GM23338 (cell line): ENCODE data around the gene KCNH6. TPM values are rescaled to one million over a fixed set of nuclear protein-coding genes. Genes with fewer than 3 reads are reported as not detected.

Experiments
- ATAC-seq: fragments of 200-7000 bp; cut with Tn5 transposase; 3 replicates; pipeline ENCODE4 v1.9.1; 2020
- DNase-seq: peaks from one replicate; pipeline ENCODE4 v3.0.0-alpha.2; 2015; ENCODE audit warnings: low spot score
- H2AFZ ChIP-seq: fragments of 200-600 bp; sonication (generic); 2 replicates; pipeline ENCODE4 v1.8.0; 2016; ENCODE audit warnings: antibody characterized with exemption, mild to moderate bottlenecking, moderate library complexity
- H3F3A ChIP-seq: fragments of 200-600 bp; sonication (generic); replicated peaks from 2 replicates; pipeline ENCODE4 v1.8.0; 2017; ENCODE audit warnings: antibody characterized with exemption, mixed run types, low read depth
- H3K27ac ChIP-seq: fragments of 200-600 bp; sonication (generic); 2 replicates; pipeline ENCODE4 v1.6.1; 2016; ENCODE audit warnings: low read depth
- H3K27me3 ChIP-seq: fragments of 200-600 bp; sonication (generic); 2 replicates; pipeline ENCODE4 v1.8.0; 2016; ENCODE audit warnings: mild to moderate bottlenecking, mixed run types, moderate library complexity; ENCODE audit not compliant: insufficient read depth
- H3K36me3 ChIP-seq: fragments of 200-600 bp; sonication (generic); 2 replicates; pipeline ENCODE4 v1.8.0; 2016; ENCODE audit warnings: mild to moderate bottlenecking; ENCODE audit not compliant: insufficient read depth
- H3K4me1 ChIP-seq: fragments of 200-600 bp; sonication (generic); 2 replicates; pipeline ENCODE4 v1.8.0; 2016; ENCODE audit warnings: mild to moderate bottlenecking, moderate library complexity; ENCODE audit not compliant: insufficient read depth
- H3K4me2 ChIP-seq: fragments of 200-600 bp; sonication (generic); 2 replicates; pipeline ENCODE4 v1.7.1; 2017; ENCODE audit warnings: mixed run types
- H3K4me3 ChIP-seq: fragments of 200-600 bp; sonication (generic); 2 replicates; pipeline ENCODE4 v1.6.1; 2016; ENCODE audit warnings: mixed run types
- H3K79me2 ChIP-seq: fragments of 200-600 bp; sonication (generic); replicated peaks from 2 replicates; pipeline ENCODE4 v1.8.0; 2017; ENCODE audit warnings: mild to moderate bottlenecking; ENCODE audit not compliant: insufficient read depth
- H3K9me2 ChIP-seq: fragments of 200-600 bp; sonication (generic); 2 replicates; pipeline ENCODE4 v1.8.0; 2017; ENCODE audit not compliant: insufficient read depth
- H4K20me1 ChIP-seq: fragments of 200-600 bp; sonication (generic); replicated peaks from 2 replicates; pipeline ENCODE4 v1.8.0; 2017; ENCODE audit warnings: mild to moderate bottlenecking; ENCODE audit not compliant: insufficient read depth
- H3K27ac Mint-ChIP-seq: 2 replicates; pipeline ENCODE4 v1.8.0; 2020; ENCODE audit warnings: inconsistent platforms, mild to moderate bottlenecking, moderate library complexity, mixed read lengths
- H3K27me3 Mint-ChIP-seq: 3 replicates; pipeline ENCODE4 v1.8.0; 2022; ENCODE audit warnings: low read depth, mild to moderate bottlenecking, moderate library complexity, mixed read lengths, inconsistent platforms; ENCODE audit not compliant: insufficient read depth, poor library complexity
- H3K36me3 Mint-ChIP-seq: 3 replicates; pipeline ENCODE4 v1.8.0; 2021; ENCODE audit warnings: low read depth, mild to moderate bottlenecking, inconsistent platforms, moderate library complexity, mixed read lengths
- H3K4me1 Mint-ChIP-seq: 3 replicates; pipeline ENCODE4 v1.8.0; 2020; ENCODE audit warnings: mild to moderate bottlenecking, inconsistent platforms, mixed read lengths
- H3K4me3 Mint-ChIP-seq: 3 replicates; pipeline ENCODE4 v1.8.0; 2021; ENCODE audit warnings: moderate library complexity, mild to moderate bottlenecking, inconsistent platforms, mixed read lengths
- H3K9me3 Mint-ChIP-seq: 3 replicates; pipeline ENCODE4 v1.8.0; 2020; ENCODE audit warnings: moderate library complexity, mild to moderate bottlenecking, inconsistent platforms, mixed read lengths
- CREB1 ChIP-seq: fragments of 250-450 bp; sonication (Bioruptor Pico); IDR thresholded peaks from 2 replicates; pipeline ENCODE4 v1.5.0; 2020; ENCODE audit warnings: low read depth, mild to moderate bottlenecking, moderate library complexity
- CTCF ChIP-seq, 2 experiments: fragments of 200-600 bp in 1 of 2; sonication (generic) in 1 of 2; conservative IDR thresholded peaks; 2 replicates each; pipeline versions ENCODE4 v1.5.1 to v1.6.1; 2016 to 2017; ENCODE audit warnings: antibody characterized with exemption in 2 of 2, low read depth in 2 of 2, mild to moderate bottlenecking in 2 of 2, moderate library complexity in 1 of 2
- ETS1 ChIP-seq: IDR thresholded peaks from 2 replicates; pipeline ENCODE4 v1.6.1; 2016; ENCODE audit warnings: antibody characterized with exemption
- EZH2 ChIP-seq: fragments of 200-600 bp; sonication (generic); IDR thresholded peaks from one replicate; pipeline ENCODE4 v1.8.0; 2017; ENCODE audit warnings: antibody characterized with exemption, mild to moderate bottlenecking, low read depth; ENCODE audit not compliant: unreplicated experiment
- EZH2phosphoT487 ChIP-seq: fragments of 200-600 bp; sonication (generic); IDR thresholded peaks from one replicate; pipeline ENCODE4 v1.8.1; 2018; ENCODE audit warnings: antibody characterized with exemption; ENCODE audit not compliant: unreplicated experiment
- JUNB ChIP-seq: IDR thresholded peaks from one replicate; pipeline ENCODE4 v1.6.1; 2016; ENCODE audit warnings: antibody characterized with exemption; ENCODE audit not compliant: unreplicated experiment
- NANOG ChIP-seq: IDR thresholded peaks from 2 replicates; pipeline ENCODE4 v1.6.1; 2016; ENCODE audit warnings: antibody characterized with exemption, borderline replicate concordance
- POLR2AphosphoS5 ChIP-seq: IDR thresholded peaks from 2 replicates; pipeline ENCODE4 v1.6.1; 2016; ENCODE audit warnings: antibody characterized with exemption, low read depth
- REST ChIP-seq: IDR thresholded peaks from one replicate; pipeline ENCODE4 v1.6.1; 2018; ENCODE audit warnings: antibody characterized with exemption; ENCODE audit not compliant: unreplicated experiment
- STAT1 ChIP-seq: IDR thresholded peaks from one replicate; pipeline ENCODE4 v1.6.1; 2016; ENCODE audit warnings: antibody characterized with exemption; ENCODE audit not compliant: unreplicated experiment
- ZNF114 ChIP-seq: fragments of 250-450 bp; sonication (Bioruptor Pico); IDR thresholded peaks from 2 replicates; pipeline ENCODE4 v1.5.0; 2020; ENCODE audit warnings: mild to moderate bottlenecking, moderate library complexity
- ZNF331 ChIP-seq: fragments of 250-450 bp; sonication (Bioruptor Pico); IDR thresholded peaks from 2 replicates; pipeline ENCODE4 v1.5.0; 2020; ENCODE audit warnings: low read depth, mild to moderate bottlenecking, moderate library complexity
- ZNF462 ChIP-seq: fragments of 250-450 bp; sonication (Bioruptor Pico); IDR thresholded peaks from 2 replicates; pipeline ENCODE4 v1.5.0; 2020; ENCODE audit warnings: mild to moderate bottlenecking, moderate library complexity
- polyA plus RNA-seq: library from polyadenylated mRNA; unstranded; fragments of >200 nt; fragmentation: Nextera tagmentation; extraction: Ambion mirVana; gene quantifications from 2 replicates; pipeline ENCODE4 v1.2.1, GENCODE V29; 2016
- total RNA-seq: library from RNA; depleted of rRNA; stranded (reverse); fragments of >200 nt; shearing (Covaris generic); gene quantifications from 2 replicates; pipeline ENCODE4 v1.2.3, GENCODE V29; 2014

Gene KCNH6
- total and polyA plus RNA-seq, 2 experiments from 2014 or later: 1.3 to 2.8 TPM

- no peaks in the 10 kb centered on the region for H3K36me3 ChIP-seq
- TF ChIP-seq ETS1 (no peak), POLR2AphosphoS5 (no peak), EZH2phosphoT487 (no peak), CTCF (conservative IDR thresholded peaks at IDR 0.05; ENCODE audit: low read depth in 2 of 2) (no peak), STAT1 (no peak), REST (no peak), ZNF331 (CRISPR knock-in tag) (no peak), NANOG (no peak), ZNF462 (CRISPR knock-in tag) (no peak), JUNB (no peak), ZNF114 (no peak), EZH2 (no peak), CREB1 (no peak)
- H3K4me1 ChIP-seq: peaks cover 15% of the 10 kb centered on the region
- H3K9me2 ChIP-seq: no peaks in the 10 kb centered on the region
- peaks cover 21% of the 10 kb centered on the region for H3K4me1 Mint-ChIP-seq
- H3K4me2 ChIP-seq: no peak overlapping the region
- no peaks in the 10 kb centered on the region for H3K9me3 Mint-ChIP-seq
- no peaks in the 10 kb centered on the region; the same call in 2 of the 3 replicates for H3K36me3 Mint-ChIP-seq
- no peak overlapping the region for H3K27ac ChIP-seq
- H4K20me1 ChIP-seq: peaks cover under 1% of the 10 kb centered on the region
- no peak overlapping the region for H3K27ac Mint-ChIP-seq
- ATAC-seq: no peak
- H3F3A ChIP-seq: peaks cover 4% of the 10 kb centered on the region; the same call in 1 of the 2 replicates
- H3K79me2 ChIP-seq: peaks cover 17% of the 10 kb centered on the region
- peaks cover 12% of the 10 kb centered on the region for H3K27me3 Mint-ChIP-seq
- H3K27me3 ChIP-seq: no peaks in the 10 kb centered on the region
- DNase-seq: no peak
- H2AFZ ChIP-seq: no peak overlapping the region
- no peak overlapping the region for H3K4me3 Mint-ChIP-seq
- no peak overlapping the region for H3K4me3 ChIP-seq
These were observed 23.9 kb downstream of the KCNH6 start for GRCh38 chr17:63547083-63547523.
